ENCODE measurements around the gene TENT4A.

TENT4A gene

GRCh38 chr5:6746244-6746643 lies 33.0 kb downstream of the TENT4A start:
- H3K18ac ChIP-seq (ENCODE audit: low read length) = no peak overlapping the region
- no peak overlapping the region for H3K56ac ChIP-seq (ENCODE audit: low read length)
- no peak overlapping the region for H2BK15ac ChIP-seq (replicated peaks; ENCODE audit: low read depth)
- H2AK5ac ChIP-seq (ENCODE audit: low read length) = no peak overlapping the region
- H3K4me1 ChIP-seq (ENCODE audit: control insufficient read depth, low read depth, low read length) = no peaks in the 10 kb centered on the region
- H2BK5ac ChIP-seq (ENCODE audit: low read length) = no peak overlapping the region
- H3K4me2 ChIP-seq (ENCODE audit: low read length) = no peak overlapping the region
- no peak overlapping the region for H3K23ac ChIP-seq (ENCODE audit: low read length)
- H3K79me2 ChIP-seq (ENCODE audit: control insufficient read depth, insufficient read depth, low read length) = peaks cover 10% of the 10 kb centered on the region
- peaks cover 13% of the 10 kb centered on the region for H3K79me1 ChIP-seq (ENCODE audit: low read length)
- H3K27me3 ChIP-seq (ENCODE audit: insufficient read depth, low read length, poor library complexity) = no peaks in the 10 kb centered on the region
- H3K9ac ChIP-seq (ENCODE audit: low read length) = no peak overlapping the region
- no peak overlapping the region for H4K5ac ChIP-seq (ENCODE audit: low read length)
- H3K4me3 ChIP-seq (ENCODE audit: low read length) = no peak overlapping the region
- H3K36me3 ChIP-seq (ENCODE audit: control insufficient read depth, insufficient read depth, low read length) = peaks cover 1% of the 10 kb centered on the region
- no CpG with 5 or more reads among the region's 9 CpGs for WGBS (ENCODE audit: extremely low coverage, insufficient coverage, low lambda C conversion rate)
- no peak overlapping the region for H3K27ac ChIP-seq (ENCODE audit: low read depth, low read length)
- no peak overlapping the region for H2BK120ac ChIP-seq (ENCODE audit: low read depth, low read length)
- no peak overlapping the region for H4K8ac ChIP-seq (ENCODE audit: low read depth, low read length)
- H3K4ac ChIP-seq (ENCODE audit: low read depth, low read length) = no peak overlapping the region
- DNase-seq = no peak

GRCh38 chr5:6747103-6747502 lies 33.9 kb downstream of the TENT4A start:
- Histone ChIP-seq H3K36me3 (ENCODE audit: control insufficient read depth, insufficient read depth, low read length) (peaks cover 2% of the 10 kb centered on the region), H3K23ac (ENCODE audit: low read length) (no peak overlapping the region), H4K8ac (ENCODE audit: low read depth, low read length) (no peak overlapping the region), H3K4me2 (ENCODE audit: low read length) (no peak overlapping the region), H2AK5ac (ENCODE audit: low read length) (no peak overlapping the region), H2BK5ac (ENCODE audit: low read length) (no peak overlapping the region), H4K5ac (ENCODE audit: low read length) (no peak overlapping the region), H3K79me1 (ENCODE audit: low read length) (peaks cover 12% of the 10 kb centered on the region), H3K56ac (ENCODE audit: low read length) (no peak overlapping the region), H3K4me3 (ENCODE audit: low read length) (no peak overlapping the region), H3K27me3 (ENCODE audit: insufficient read depth, low read length, poor library complexity) (no peaks in the 10 kb centered on the region), H3K79me2 (ENCODE audit: control insufficient read depth, insufficient read depth, low read length) (peaks cover 7% of the 10 kb centered on the region), H3K18ac (ENCODE audit: low read length) (no peak overlapping the region), H3K9ac (ENCODE audit: low read length) (no peak overlapping the region), H3K4ac (ENCODE audit: low read depth, low read length) (no peak overlapping the region), H2BK15ac (replicated peaks; ENCODE audit: low read depth) (no peak overlapping the region), H3K4me1 (ENCODE audit: control insufficient read depth, low read depth, low read length) (no peaks in the 10 kb centered on the region), H3K27ac (ENCODE audit: low read depth, low read length) (no peak overlapping the region), H2BK120ac (ENCODE audit: low read depth, low read length) (no peak overlapping the region)
- no CpG with 5 or more reads among the region's 9 CpGs for WGBS (ENCODE audit: extremely low coverage, insufficient coverage, low lambda C conversion rate)
- DNase-seq = no peak

- DNase-seq = no peak
Measured at GRCh38 chr5:6748142-6748541, 34.9 kb downstream of the TENT4A start.

GRCh38 chr5:6749026-6749716 lies 35.9 kb downstream of the TENT4A start:
- Histone ChIP-seq H3K4ac (ENCODE audit: low read depth, low read length) (no peak overlapping the region), H3K4me3 (ENCODE audit: low read length) (no peak overlapping the region), H2BK5ac (ENCODE audit: low read length) (no peak overlapping the region), H3K9ac (ENCODE audit: low read length) (no peak overlapping the region), H3K79me2 (ENCODE audit: control insufficient read depth, insufficient read depth, low read length) (peaks cover 7% of the 10 kb centered on the region), H3K23ac (ENCODE audit: low read length) (no peak overlapping the region), H3K4me2 (ENCODE audit: low read length) (no peak overlapping the region), H2AK5ac (ENCODE audit: low read length) (no peak overlapping the region), H3K27me3 (ENCODE audit: insufficient read depth, low read length, poor library complexity) (no peaks in the 10 kb centered on the region), H3K56ac (ENCODE audit: low read length) (no peak overlapping the region), H3K27ac (ENCODE audit: low read depth, low read length) (no peak overlapping the region), H3K18ac (ENCODE audit: low read length) (no peak overlapping the region), H4K8ac (ENCODE audit: low read depth, low read length) (no peak overlapping the region), H2BK120ac (ENCODE audit: low read depth, low read length) (no peak overlapping the region), H2BK15ac (replicated peaks; ENCODE audit: low read depth) (no peak overlapping the region), H3K36me3 (ENCODE audit: control insufficient read depth, insufficient read depth, low read length) (peaks cover 4% of the 10 kb centered on the region), H3K4me1 (ENCODE audit: control insufficient read depth, low read depth, low read length) (no peaks in the 10 kb centered on the region), H3K79me1 (ENCODE audit: low read length) (peaks cover 12% of the 10 kb centered on the region), H4K5ac (ENCODE audit: low read length) (no peak overlapping the region)
- 100% methylated on average over 3 of the region's 22 CpGs for WGBS (ENCODE audit: extremely low coverage, insufficient coverage, low lambda C conversion rate)
- DNase-seq = no peak

More at GRCh38 chr5:6748142-6748541, 34.9 kb downstream of the TENT4A start:
- Histone ChIP-seq H3K56ac (ENCODE audit: low read length) (no peak overlapping the region), H2AK5ac (ENCODE audit: low read length) (no peak overlapping the region), H2BK15ac (replicated peaks; ENCODE audit: low read depth) (no peak overlapping the region), H3K4me3 (ENCODE audit: low read length) (no peak overlapping the region), H4K8ac (ENCODE audit: low read depth, low read length) (no peak overlapping the region), H3K4me1 (ENCODE audit: control insufficient read depth, low read depth, low read length) (no peaks in the 10 kb centered on the region), H3K18ac (ENCODE audit: low read length) (no peak overlapping the region), H3K4me2 (ENCODE audit: low read length) (no peak overlapping the region), H2BK5ac (ENCODE audit: low read length) (no peak overlapping the region), H3K9ac (ENCODE audit: low read length) (no peak overlapping the region), H3K23ac (ENCODE audit: low read length) (no peak overlapping the region), H3K27me3 (ENCODE audit: insufficient read depth, low read length, poor library complexity) (no peaks in the 10 kb centered on the region), H3K4ac (ENCODE audit: low read depth, low read length) (no peak overlapping the region), H3K79me2 (ENCODE audit: control insufficient read depth, insufficient read depth, low read length) (peaks cover 7% of the 10 kb centered on the region), H4K5ac (ENCODE audit: low read length) (no peak overlapping the region), H2BK120ac (ENCODE audit: low read depth, low read length) (no peak overlapping the region), H3K36me3 (ENCODE audit: control insufficient read depth, insufficient read depth, low read length) (peaks cover 4% of the 10 kb centered on the region), H3K79me1 (ENCODE audit: low read length) (peaks cover 12% of the 10 kb centered on the region), H3K27ac (ENCODE audit: low read depth, low read length) (no peak overlapping the region)
- no CpG with 5 or more reads among the region's 11 CpGs for WGBS (ENCODE audit: extremely low coverage, insufficient coverage, low lambda C conversion rate)

- Histone ChIP-seq H3K56ac (ENCODE audit: low read length) (no peak overlapping the region), H3K79me2 (ENCODE audit: control insufficient read depth, insufficient read depth, low read length) (peaks cover 7% of the 10 kb centered on the region), H3K9ac (ENCODE audit: low read length) (no peak overlapping the region), H2BK5ac (ENCODE audit: low read length) (no peak overlapping the region), H3K4me3 (ENCODE audit: low read length) (no peak overlapping the region), H3K23ac (ENCODE audit: low read length) (no peak overlapping the region), H3K79me1 (ENCODE audit: low read length) (peaks cover 12% of the 10 kb centered on the region), H3K4ac (ENCODE audit: low read depth, low read length) (no peak overlapping the region), H3K4me1 (ENCODE audit: control insufficient read depth, low read depth, low read length) (no peaks in the 10 kb centered on the region), H3K18ac (ENCODE audit: low read length) (no peak overlapping the region), H4K5ac (ENCODE audit: low read length) (no peak overlapping the region), H3K27ac (ENCODE audit: low read depth, low read length) (no peak overlapping the region), H4K8ac (ENCODE audit: low read depth, low read length) (no peak overlapping the region), H3K36me3 (ENCODE audit: control insufficient read depth, insufficient read depth, low read length) (peaks cover 6% of the 10 kb centered on the region), H3K4me2 (ENCODE audit: low read length) (no peak overlapping the region), H2BK15ac (replicated peaks; ENCODE audit: low read depth) (no peak overlapping the region), H3K27me3 (ENCODE audit: insufficient read depth, low read length, poor library complexity) (no peaks in the 10 kb centered on the region), H2BK120ac (ENCODE audit: low read depth, low read length) (no peak overlapping the region), H2AK5ac (ENCODE audit: low read length) (no peak overlapping the region)
- WGBS (ENCODE audit: extremely low coverage, insufficient coverage, low lambda C conversion rate) = no CpG with 5 or more reads among the region's 23 CpGs
- DNase-seq = no peak
Measured at GRCh38 chr5:6750142-6750840, 37.1 kb downstream of the TENT4A start.

Data from mesendoderm (in vitro differentiated cells).